ENCODE results near the gene TTLL9.
A peak's percentile ranks its signal among the peaks of the same experiment; 100 is the strongest.
"Not testable (repeated sequence)": the region's sequence is repeated elsewhere in the genome, so short reads cannot be mapped to it uniquely, and the experiment has no call there.

TTLL9 gene

GRCh38 chr20:31917962-31918412 is 47.6 kb downstream of the TTLL9 start:
- H3K27me3 ChIP-seq (replicated peaks in 2 of 5; ENCODE audit: control insufficient read depth in 4 of 5, insufficient read depth in 5 of 5, low read length in 4 of 5); H3K36me3 ChIP-seq (ENCODE audit: control insufficient read depth in 4 of 4, insufficient read depth in 4 of 4, low read length in 3 of 4); H3K27ac ChIP-seq (ENCODE audit: insufficient read depth in 1 of 2, low read depth in 1 of 2, low read length in 2 of 2, poor library complexity in 1 of 2, severe bottlenecking in 2 of 2); CTCF ChIA-PET; H3K9me3 ChIP-seq (ENCODE audit: control extremely low read depth in 1 of 5, control insufficient read depth in 4 of 5, insufficient read depth in 2 of 5, low read depth in 1 of 5, low read length in 4 of 5): not testable (repeated sequence)
- Histone ChIP-seq H3K4me1 (ENCODE audit: control extremely low read depth in 1 of 4, control insufficient read depth in 4 of 4, insufficient read depth in 4 of 4, low read length in 3 of 4) (peaks cover 0 to 19% (median 14%) of the 10 kb centered on the region in 4 experiments), H3K4me3 (ENCODE audit: control insufficient read depth in 1 of 7, extremely low read depth in 1 of 7, insufficient read depth in 4 of 7, low read depth in 2 of 7, low read length in 6 of 7) (peak overlapping the region in 2 of 7 experiments; percentile 12 to 38)
- POLR2A ChIA-PET: interaction anchor here (0.7 kb wide), 1 partner anchor 13 kb away, joined by 3 read pairs; no protein-coding TSS in a partner anchor
- DNase-seq: peak; percentile 29 to 78 (median 71)
- WGBS (ENCODE audit: insufficient coverage): 4% methylated on average over 4 of the region's 7 CpGs

GRCh38 chr20:31918466-31919105 is 48.2 kb downstream of the TTLL9 start:
- ChIA-PET POLR2A (no interaction called here), CTCF (interaction anchor here (0.8 to 3.0 kb wide), 3 partner anchors 16 to 50 kb away, joined by 3 to 16 read pairs (median 4); no protein-coding TSS in a partner anchor)
- Histone ChIP-seq H3K27ac (ENCODE audit: insufficient read depth in 1 of 2, low read depth in 1 of 2, low read length in 2 of 2, poor library complexity in 1 of 2, severe bottlenecking in 2 of 2) (no peak overlapping the region), H3K27me3 (replicated peaks in 2 of 5; ENCODE audit: control insufficient read depth in 4 of 5, insufficient read depth in 5 of 5, low read length in 4 of 5) (no peaks in the 10 kb centered on the region), H3K9me3 (ENCODE audit: control extremely low read depth in 1 of 5, control insufficient read depth in 4 of 5, insufficient read depth in 2 of 5, low read depth in 1 of 5, low read length in 4 of 5) (no peaks in the 10 kb centered on the region), H3K36me3 (ENCODE audit: control insufficient read depth in 4 of 4, insufficient read depth in 4 of 4, low read length in 3 of 4) (no peaks in the 10 kb centered on the region), H3K4me3 (ENCODE audit: control insufficient read depth in 1 of 7, extremely low read depth in 1 of 7, insufficient read depth in 4 of 7, low read depth in 2 of 7, low read length in 6 of 7) (peak overlapping the region in 1 of 7 experiments; percentile 38), H3K4me1 (ENCODE audit: control extremely low read depth in 1 of 4, control insufficient read depth in 4 of 4, insufficient read depth in 4 of 4, low read length in 3 of 4) (peaks cover 0 to 20% (median 15%) of the 10 kb centered on the region in 4 experiments)
- WGBS (ENCODE audit: insufficient coverage): 96% methylated on average over 6 of the region's 7 CpGs
- no peak for DNase-seq

DNA sequence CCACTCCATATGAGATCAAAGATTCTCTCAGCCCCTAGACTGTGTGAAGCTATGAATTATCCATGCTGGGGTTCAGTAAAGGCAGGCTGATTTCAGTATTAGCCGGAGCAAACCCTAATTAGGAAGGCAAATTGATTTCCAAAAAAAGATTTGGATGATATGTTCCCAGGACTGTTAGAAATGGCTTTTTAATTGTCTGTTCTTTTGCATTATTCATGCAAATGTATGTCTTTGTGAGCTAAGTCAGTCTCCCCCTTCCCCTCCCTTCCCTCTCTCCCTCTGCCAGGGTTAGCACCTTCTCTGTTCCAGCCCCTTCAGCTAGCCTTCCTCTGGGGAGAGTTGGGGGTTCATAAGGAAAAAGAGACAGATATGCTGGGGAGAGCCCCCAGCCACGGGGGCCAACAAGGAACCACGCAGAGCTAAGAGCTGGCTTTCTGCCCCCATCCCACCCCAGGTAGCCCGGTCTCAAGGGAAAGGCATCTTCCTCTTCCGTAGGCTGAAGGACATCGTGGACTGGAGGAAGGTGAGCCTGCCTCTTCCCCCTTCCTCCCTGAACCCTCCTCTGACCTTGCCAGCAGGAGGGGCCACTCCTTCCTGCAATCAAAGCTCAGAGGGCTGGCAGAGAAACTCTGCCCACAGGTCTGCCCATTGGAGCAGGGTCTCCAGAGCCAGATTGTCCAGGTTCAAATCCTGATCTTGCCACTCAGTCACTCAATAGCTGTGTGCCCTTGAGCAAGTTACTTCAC is 49.1 kb downstream of the TTLL9 start:
- ChIA-PET POLR2A (no interaction called here), CTCF (interaction anchor here (0.8 to 3.0 kb wide), 6 partner anchors 15 to 88 kb away, joined by 3 to 16 read pairs (median 4); no protein-coding TSS in a partner anchor)
- Histone ChIP-seq H3K9me3 (ENCODE audit: control extremely low read depth in 1 of 5, control insufficient read depth in 4 of 5, insufficient read depth in 2 of 5, low read depth in 1 of 5, low read length in 4 of 5) (no peaks in the 10 kb centered on the region), H3K27ac (ENCODE audit: insufficient read depth in 1 of 2, low read depth in 1 of 2, low read length in 2 of 2, poor library complexity in 1 of 2, severe bottlenecking in 2 of 2) (no peak overlapping the region), H3K36me3 (ENCODE audit: control insufficient read depth in 4 of 4, insufficient read depth in 4 of 4, low read length in 3 of 4) (no peaks in the 10 kb centered on the region), H3K4me3 (ENCODE audit: control insufficient read depth in 1 of 7, extremely low read depth in 1 of 7, insufficient read depth in 4 of 7, low read depth in 2 of 7, low read length in 6 of 7) (no peak overlapping the region), H3K27me3 (replicated peaks in 2 of 5; ENCODE audit: control insufficient read depth in 4 of 5, insufficient read depth in 5 of 5, low read length in 4 of 5) (no peaks in the 10 kb centered on the region), H3K4me1 (ENCODE audit: control extremely low read depth in 1 of 4, control insufficient read depth in 4 of 4, insufficient read depth in 4 of 4, low read length in 3 of 4) (peaks cover 0 to 27% (median 15%) of the 10 kb centered on the region in 4 experiments)
- WGBS (ENCODE audit: insufficient coverage): 71% methylated on average over 2 of the region's 6 CpGs
- DNase-seq: no peak

GRCh38 chr20:31920275-31920855 is 49.9 kb downstream of the TTLL9 start:
- no peak for DNase-seq
- Histone ChIP-seq H3K27me3 (replicated peaks in 2 of 5; ENCODE audit: control insufficient read depth in 4 of 5, insufficient read depth in 5 of 5, low read length in 4 of 5) (no peaks in the 10 kb centered on the region), H3K4me3 (ENCODE audit: control insufficient read depth in 1 of 7, extremely low read depth in 1 of 7, insufficient read depth in 4 of 7, low read depth in 2 of 7, low read length in 6 of 7) (no peak overlapping the region), H3K4me1 (ENCODE audit: control extremely low read depth in 1 of 4, control insufficient read depth in 4 of 4, insufficient read depth in 4 of 4, low read length in 3 of 4) (peaks cover 0 to 27% (median 15%) of the 10 kb centered on the region in 4 experiments), H3K9me3 (ENCODE audit: control extremely low read depth in 1 of 5, control insufficient read depth in 4 of 5, insufficient read depth in 2 of 5, low read depth in 1 of 5, low read length in 4 of 5) (no peaks in the 10 kb centered on the region), H3K27ac (ENCODE audit: insufficient read depth in 1 of 2, low read depth in 1 of 2, low read length in 2 of 2, poor library complexity in 1 of 2, severe bottlenecking in 2 of 2) (no peak overlapping the region), H3K36me3 (ENCODE audit: control insufficient read depth in 4 of 4, insufficient read depth in 4 of 4, low read length in 3 of 4) (no peaks in the 10 kb centered on the region)
- ChIA-PET POLR2A (interaction anchor here (1.1 kb wide), 1 partner anchor 51 kb away, joined by 3 read pairs; no protein-coding TSS in a partner anchor), CTCF (interaction anchor here (0.6 to 3.0 kb wide), 5 partner anchors 14 to 97 kb away, joined by 3 to 16 read pairs (median 4); no protein-coding TSS in a partner anchor)
- WGBS (ENCODE audit: insufficient coverage): 84% methylated on average over 8 of the region's 11 CpGs

DNA sequence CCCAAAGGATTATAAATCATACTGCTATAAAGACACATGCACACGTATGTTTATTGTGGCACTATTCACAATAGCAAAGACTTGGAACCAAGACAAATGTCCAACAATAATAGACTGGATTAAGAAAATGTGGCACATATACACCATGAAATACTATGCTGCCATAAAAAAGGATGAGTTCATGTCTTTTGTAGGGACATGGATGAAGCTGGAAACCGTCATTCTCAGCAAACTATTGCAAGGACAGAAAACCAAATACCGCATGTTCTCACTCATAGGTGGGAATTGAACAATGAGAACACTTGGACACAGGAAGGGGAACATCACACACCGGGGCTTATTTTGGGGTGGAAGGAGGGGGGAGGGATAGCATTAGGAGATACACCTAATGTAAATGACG is 51.0 kb downstream of the TTLL9 start:
- H3K4me3 ChIP-seq (ENCODE audit: control insufficient read depth in 1 of 7, extremely low read depth in 1 of 7, insufficient read depth in 4 of 7, low read depth in 2 of 7, low read length in 6 of 7); DNase-seq; H3K27me3 ChIP-seq (replicated peaks in 2 of 5; ENCODE audit: control insufficient read depth in 4 of 5, insufficient read depth in 5 of 5, low read length in 4 of 5); H3K36me3 ChIP-seq (ENCODE audit: control insufficient read depth in 4 of 4, insufficient read depth in 4 of 4, low read length in 3 of 4); H3K27ac ChIP-seq (ENCODE audit: insufficient read depth in 1 of 2, low read depth in 1 of 2, low read length in 2 of 2, poor library complexity in 1 of 2, severe bottlenecking in 2 of 2); H3K9me3 ChIP-seq (ENCODE audit: control extremely low read depth in 1 of 5, control insufficient read depth in 4 of 5, insufficient read depth in 2 of 5, low read depth in 1 of 5, low read length in 4 of 5): not testable (repeated sequence)
- ChIA-PET CTCF (interaction anchor here (3.0 kb wide), 1 partner anchor 13 kb away, joined by 16 read pairs; no protein-coding TSS in a partner anchor), POLR2A (interaction anchor here (1.1 kb wide), 1 partner anchor 52 kb away, joined by 3 read pairs; no protein-coding TSS in a partner anchor)
- H3K4me1 ChIP-seq (ENCODE audit: control extremely low read depth in 1 of 4, control insufficient read depth in 4 of 4, insufficient read depth in 4 of 4, low read length in 3 of 4): peaks cover 0 to 27% (median 15%) of the 10 kb centered on the region in 4 experiments
- no CpG with 5 or more reads among the region's 5 CpGs for WGBS (ENCODE audit: insufficient coverage)

GRCh38 chr20:31922181-31922580 is 51.7 kb downstream of the TTLL9 start:
- ChIA-PET CTCF (no interaction called here), POLR2A (no interaction called here)
- H3K27ac ChIP-seq (ENCODE audit: insufficient read depth in 1 of 2, low read depth in 1 of 2, low read length in 2 of 2, poor library complexity in 1 of 2, severe bottlenecking in 2 of 2): no peak overlapping the region
- no peak for DNase-seq
- H3K27me3 ChIP-seq (replicated peaks in 2 of 5; ENCODE audit: control insufficient read depth in 4 of 5, insufficient read depth in 5 of 5, low read length in 4 of 5): no peaks in the 10 kb centered on the region
- peaks cover 0 to 26% (median 14%) of the 10 kb centered on the region in 4 experiments for H3K4me1 ChIP-seq (ENCODE audit: control extremely low read depth in 1 of 4, control insufficient read depth in 4 of 4, insufficient read depth in 4 of 4, low read length in 3 of 4)
- no peak overlapping the region for H3K4me3 ChIP-seq (ENCODE audit: control insufficient read depth in 1 of 7, extremely low read depth in 1 of 7, insufficient read depth in 4 of 7, low read depth in 2 of 7, low read length in 6 of 7)
- no peaks in the 10 kb centered on the region for H3K36me3 ChIP-seq (ENCODE audit: control insufficient read depth in 4 of 4, insufficient read depth in 4 of 4, low read length in 3 of 4)
- WGBS (ENCODE audit: insufficient coverage): 69% methylated on average over 4 of the region's 4 CpGs
- no peaks in the 10 kb centered on the region for H3K9me3 ChIP-seq (ENCODE audit: control extremely low read depth in 1 of 5, control insufficient read depth in 4 of 5, insufficient read depth in 2 of 5, low read depth in 1 of 5, low read length in 4 of 5)
